HT-29 (cell line): ENCODE data around the gene BROX. TPM values are rescaled to one million over a fixed set of nuclear protein-coding genes. Genes with fewer than 3 reads are reported as not detected.

Experiments
- DNase-seq: peaks from one replicate; pipeline ENCODE4 v3.0.0-alpha.2; 2015; ENCODE audit warnings: low spot score
- total RNA-seq: library from RNA; depleted of rRNA; stranded (reverse); fragments of >200 nt; shearing (Covaris generic); gene quantifications from 2 replicates; pipeline ENCODE4 v1.2.3, GENCODE V29; 2014; rRNA removed

The BROX gene
- total RNA-seq, 1 experiment from 2014 or later, result 21.0 TPM

DNA sequence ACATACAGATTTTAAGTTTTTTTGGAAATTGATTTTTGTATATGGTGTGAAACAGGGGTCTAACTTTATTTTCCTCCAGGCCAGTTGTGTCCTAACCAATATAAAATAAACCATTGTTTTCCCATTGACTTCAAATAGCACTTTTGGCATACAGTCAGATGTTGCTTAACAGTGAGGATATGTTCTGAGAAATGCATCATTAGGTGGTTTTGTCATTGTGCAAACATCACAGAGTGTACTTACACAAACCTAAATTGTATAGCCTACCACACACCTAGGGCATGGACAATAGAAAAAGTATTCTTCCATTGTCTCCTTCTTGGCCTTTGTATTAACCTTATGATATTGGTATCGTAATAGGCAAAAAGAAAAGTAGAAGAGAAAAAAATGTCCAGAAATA lies 65.1 kb downstream of the BROX start:
- DNase-seq, result no peak

DNA sequence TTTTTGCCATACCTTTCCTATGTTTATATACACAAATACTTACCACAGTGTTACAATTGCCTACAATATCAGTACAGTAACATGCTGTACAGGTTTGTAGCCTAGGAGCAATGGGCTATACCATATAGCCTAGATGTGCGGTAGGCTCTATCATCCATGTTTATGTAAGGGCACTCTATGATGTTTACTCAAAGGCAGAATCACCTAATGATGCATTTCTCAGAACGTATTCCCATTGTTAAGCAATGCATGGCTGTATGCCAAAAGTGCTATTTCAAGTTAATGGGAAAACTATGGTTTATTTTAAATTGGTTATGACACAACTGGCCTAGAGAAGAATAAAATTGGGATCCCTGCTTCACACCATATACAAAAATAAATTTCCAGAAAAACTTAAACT lies 65.6 kb downstream of the BROX start:
- DNase-seq, result no peak

- no peak for DNase-seq
Measured at GRCh38 chr1:222781251-222781650, 68.9 kb downstream of the BROX start.

GRCh38 chr1:222783051-222783450 lies 70.7 kb downstream of the BROX start:
- DNase-seq, result no peak

- DNase-seq, result no peak
Measured at GRCh38 chr1:222784371-222784770, 72.0 kb downstream of the BROX start.

Other genes starting within 250 kb of the BROX start
- gene HHIPL2, start 164.5 kb upstream of the BROX start, total RNA-seq, result 1.8 TPM in 1 of 2 replicates, not detected in the other
- gene TAF1A, start 122.6 kb upstream of the BROX start, total RNA-seq, result 4.8 and 5.3 TPM in 2 replicates
- gene MIA3, start 94.5 kb upstream of the BROX start, total RNA-seq, result 19.0 and 38.3 TPM in 2 replicates
- 9.3 and 10.6 TPM in 2 replicates for gene AIDA, start 73 bp upstream of the BROX start, total RNA-seq
- gene FAM177B, start 24.6 kb downstream of the BROX start, total RNA-seq, result 2.8 TPM in 1 of 2 replicates, not detected in the other
- gene DISP1, start 102.5 kb downstream of the BROX start, total RNA-seq, result 0.52 and 2.0 TPM in 2 replicates